NCI-H524 treated with DMSO at 0.1 percent for 48 hours (cell line): ENCODE results near the gene EPS8.

ENCODE experiments used
- DNase-seq: peaks from one replicate; lab custom pipeline; 2025; lab: John Stamatoyannopoulos, UW

Gene EPS8

DNA sequence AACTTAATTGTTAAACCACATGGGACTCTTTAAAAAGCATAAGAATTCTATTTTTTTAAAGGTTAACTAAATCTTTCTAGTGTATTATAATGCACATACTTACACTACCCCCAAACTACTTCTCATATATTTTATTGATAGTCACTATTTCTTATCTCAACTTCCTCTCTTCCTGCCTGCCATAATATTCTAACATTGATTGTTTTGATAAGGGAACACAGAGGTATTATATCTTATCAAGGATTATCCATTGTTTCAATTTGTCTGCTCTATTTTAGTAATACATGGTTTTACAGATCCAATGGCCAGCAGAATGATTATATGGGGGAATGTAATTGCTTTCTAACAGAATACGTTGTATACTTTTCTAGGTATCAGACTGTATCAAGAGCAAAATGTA lies 98.9 kb downstream of the EPS8 start:
- DNase-seq: no peak

DNA sequence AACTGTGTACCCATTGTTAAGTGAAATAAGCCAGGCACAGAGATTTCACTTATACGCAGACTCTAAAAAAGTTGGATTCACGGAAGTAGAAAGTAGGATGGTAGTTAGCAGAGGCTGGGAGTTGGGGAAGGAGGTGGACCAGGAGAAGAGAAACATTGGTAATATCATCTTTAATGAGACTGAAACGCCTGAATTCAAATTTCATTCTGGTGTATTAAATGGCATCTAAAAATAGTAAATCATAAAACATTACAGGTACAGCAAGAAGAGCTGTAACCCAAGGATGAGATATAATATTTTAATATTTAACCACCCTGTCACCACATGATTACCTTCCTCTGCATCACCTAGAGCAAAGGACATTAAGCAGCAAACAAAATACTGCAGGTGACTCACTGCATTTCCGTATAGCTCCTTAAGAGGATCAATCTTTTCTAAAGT lies 99.4 kb downstream of the EPS8 start:
- no peak for DNase-seq

DNA sequence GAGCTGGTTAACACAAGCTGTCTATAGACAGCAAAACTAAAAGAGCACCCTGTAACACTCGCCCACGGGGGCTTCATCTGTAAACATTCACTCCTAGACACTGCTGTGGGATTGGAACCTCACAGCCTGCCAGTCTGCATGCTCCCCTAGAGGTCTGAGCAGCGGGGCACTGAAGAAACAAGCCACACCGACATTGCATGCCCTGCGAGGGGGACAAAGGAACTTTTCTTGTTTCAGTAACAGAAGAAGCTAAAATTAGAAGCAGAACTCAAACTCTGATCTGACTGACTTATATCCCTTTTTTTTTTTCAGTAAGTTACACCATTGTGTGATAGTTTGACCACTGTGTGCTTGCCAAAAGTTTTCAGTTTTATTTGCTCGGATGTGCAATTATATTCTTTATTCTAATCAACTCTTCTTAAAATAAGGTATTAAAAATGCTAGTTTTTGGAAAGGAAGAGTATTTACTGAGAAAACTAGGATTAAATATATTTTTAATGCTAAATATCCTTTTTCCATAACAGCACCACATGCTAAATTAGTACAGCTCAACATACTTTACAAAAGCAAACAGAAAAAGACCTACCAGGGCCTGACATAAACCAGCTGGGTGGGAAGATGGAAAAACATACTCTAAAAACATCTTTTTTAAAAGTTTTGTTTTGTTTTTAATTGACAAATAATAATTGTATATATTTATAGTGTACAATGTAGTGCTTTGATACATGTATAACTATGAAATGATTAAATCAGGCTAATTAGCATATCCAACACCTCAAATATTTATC lies 100.2 kb downstream of the EPS8 start:
- no peak for DNase-seq

DNA sequence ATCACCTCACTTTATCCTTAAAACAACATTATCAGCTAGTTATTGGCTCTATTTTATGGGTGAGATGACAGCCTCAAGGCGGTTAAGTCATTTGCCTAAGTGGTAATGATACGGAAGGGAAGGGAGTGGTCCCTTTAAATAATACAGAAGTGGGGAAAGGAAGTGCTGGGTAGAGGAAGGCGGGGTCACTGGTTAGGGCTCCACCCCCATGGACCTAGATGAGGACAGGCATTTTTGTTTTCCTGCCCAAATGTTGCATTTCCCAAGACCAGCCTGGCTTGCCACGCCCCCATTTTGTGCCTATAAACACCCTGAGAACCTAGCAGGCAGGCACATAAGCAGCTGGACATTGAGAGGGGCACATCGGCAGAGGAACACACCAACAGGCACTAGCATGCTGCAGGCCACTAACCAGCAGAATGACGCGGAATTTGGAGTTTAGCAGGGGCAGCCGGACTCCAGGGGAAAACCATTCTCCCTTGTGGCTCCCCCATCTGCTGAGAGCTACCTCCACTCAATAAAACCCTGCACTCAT lies 100.9 kb downstream of the EPS8 start:
- DNase-seq: no peak

DNA sequence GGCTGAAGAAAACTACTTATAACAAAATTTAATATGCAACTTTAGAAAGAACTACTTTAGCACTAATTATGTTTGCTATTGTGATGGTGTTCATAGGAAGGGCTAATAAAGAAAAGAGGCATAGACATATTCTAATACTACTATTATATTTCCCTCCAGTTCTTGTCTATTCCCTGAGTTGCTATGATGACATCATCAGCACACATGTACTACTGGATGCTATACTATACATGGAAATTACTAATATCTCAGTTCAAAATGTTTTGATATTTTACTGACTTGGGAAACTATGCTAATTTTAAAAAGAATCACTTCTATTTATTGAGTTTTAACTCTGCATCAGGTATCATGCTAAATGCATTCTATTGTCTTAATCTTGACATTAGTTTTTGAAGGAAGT lies 101.6 kb downstream of the EPS8 start:
- no peak for DNase-seq

DNA sequence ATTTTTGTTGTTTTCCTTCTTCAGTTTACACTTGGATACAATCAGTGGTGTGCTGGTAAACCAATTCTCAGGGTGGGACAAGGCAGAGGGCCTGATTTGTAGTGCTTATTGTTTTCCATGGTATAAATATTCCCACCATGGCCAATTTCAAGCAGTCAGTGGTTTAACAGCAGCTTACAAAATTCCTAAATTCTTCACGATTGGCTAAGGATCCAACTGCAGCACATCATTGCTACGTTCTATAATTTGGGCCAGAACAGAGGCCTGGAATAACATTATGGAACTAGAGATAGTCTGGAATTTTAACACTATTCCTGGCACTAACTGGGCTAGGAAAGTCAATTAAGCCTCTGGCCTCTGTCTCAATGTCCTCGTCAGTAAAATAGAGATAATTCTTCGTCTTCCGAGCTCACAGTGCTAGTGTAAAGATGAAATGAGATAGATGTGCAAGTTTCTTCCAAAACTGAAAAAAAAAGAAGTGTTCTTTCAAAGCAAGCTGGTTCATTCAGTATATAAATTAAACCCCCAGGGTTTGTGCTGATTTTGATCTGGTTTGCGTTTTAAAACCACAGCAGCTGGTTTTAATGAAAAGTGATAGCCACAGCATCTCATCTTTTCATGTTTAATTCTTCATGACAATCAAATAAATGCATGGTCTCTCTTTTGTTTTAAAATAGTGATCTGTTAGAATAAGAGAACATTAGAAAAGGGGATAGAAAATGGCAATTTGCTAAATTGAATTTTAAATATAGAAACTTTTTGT lies 104.1 kb downstream of the EPS8 start:
- DNase-seq: no peak

DNA sequence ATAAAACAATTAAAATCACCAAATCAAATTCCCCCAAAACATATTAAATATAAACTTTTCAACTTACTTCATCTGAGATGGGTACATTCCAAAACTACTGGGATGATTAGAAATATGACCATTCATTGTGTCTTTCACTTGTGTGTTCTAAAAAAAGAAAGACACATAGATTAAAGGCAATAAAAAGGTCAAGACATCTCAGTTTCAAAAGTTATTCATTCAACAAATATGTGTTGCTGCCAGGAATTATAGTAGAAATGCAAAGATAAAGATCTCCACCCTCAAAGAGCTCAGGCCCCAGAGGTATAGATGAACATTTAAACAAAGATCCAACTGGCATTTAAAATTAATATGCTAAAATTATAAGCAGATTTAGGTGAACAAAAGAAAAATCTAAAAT lies 106.4 kb downstream of the EPS8 start:
- no peak for DNase-seq

DNA sequence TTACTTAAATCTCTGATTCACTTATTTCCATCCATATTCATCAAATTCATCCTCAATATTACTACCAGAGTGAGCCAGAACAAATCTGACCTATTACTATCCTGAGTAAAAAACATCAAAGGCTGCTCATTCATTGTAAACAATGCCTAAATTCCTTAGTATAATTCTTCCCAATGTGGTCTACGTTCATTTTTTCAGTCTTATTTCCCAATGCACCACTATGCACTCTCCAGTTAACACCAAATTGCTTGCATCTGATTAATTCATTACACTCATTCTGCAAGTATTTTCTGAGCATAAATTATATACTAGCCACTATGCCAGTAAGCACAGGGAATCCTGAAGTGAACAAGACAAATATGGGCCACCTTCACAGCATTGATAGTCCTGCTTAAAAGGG lies 110.0 kb downstream of the EPS8 start:
- DNase-seq: no peak

DNA sequence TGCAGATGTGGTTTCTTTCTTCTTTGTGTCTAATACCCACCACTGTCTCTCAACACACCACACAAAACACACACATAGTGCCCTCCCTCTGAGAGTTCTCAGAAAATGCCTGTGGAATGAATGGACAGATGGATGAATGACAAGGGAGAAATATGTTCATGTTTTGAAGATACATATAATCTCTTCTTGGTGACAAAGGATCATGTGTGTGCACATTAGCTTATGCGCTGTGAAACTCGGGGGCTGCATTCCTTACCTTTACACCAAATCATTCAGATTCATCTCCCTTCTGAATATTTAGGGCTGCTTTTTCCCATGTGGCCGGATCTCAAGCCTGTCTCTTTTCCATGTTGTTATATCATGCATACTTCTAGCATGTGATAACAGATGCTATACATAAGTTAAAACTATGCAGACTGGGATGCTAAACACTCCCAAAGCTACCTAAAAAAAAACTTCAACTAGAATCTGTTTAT lies 111.4 kb downstream of the EPS8 start:
- no peak for DNase-seq

DNA sequence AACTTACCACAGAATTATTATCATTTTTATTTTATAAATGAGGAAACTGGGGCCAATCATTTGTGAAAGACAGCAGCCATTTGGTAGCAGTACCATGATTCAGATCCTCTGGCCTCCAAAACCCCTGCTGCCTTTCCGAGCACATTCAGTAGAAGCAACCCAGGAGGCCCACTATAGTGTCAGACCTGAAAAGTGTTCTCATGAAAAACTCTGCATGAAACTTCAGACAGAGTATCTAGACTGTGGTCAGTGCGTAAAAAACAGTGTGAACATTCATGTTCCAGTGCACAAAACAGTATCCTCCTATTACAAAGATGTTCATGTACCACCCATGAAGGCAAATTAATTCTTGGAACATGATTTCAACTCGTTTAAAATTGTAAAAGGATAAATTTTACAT lies 112.0 kb downstream of the EPS8 start:
- DNase-seq: no peak

DNA sequence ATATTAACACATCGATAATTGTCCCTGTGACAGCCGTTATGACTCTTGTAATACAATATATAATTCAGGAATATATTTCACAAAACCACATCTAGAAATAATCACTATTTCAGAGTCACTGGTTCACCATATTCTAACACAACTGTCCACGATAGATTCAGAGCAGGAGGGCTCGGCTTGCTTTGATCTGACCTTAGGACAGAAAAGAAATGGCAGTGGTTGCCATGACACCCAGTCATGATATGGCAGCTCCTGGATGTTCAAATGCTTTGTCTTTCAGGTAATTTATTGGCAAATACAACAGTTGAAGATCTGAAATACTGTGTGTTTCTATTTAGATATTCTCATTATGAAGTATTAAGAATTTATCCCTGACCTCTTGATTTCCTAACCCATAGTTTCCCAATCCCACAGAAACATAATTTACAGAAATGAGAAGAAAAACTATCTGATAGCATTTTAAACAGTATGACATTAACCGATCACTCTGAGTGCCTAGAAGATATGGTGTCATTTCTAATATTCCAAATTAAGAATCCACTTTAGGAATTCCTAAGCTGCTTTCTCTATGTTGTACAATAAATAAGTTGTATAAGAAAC lies 116.4 kb downstream of the EPS8 start:
- no peak for DNase-seq

DNA sequence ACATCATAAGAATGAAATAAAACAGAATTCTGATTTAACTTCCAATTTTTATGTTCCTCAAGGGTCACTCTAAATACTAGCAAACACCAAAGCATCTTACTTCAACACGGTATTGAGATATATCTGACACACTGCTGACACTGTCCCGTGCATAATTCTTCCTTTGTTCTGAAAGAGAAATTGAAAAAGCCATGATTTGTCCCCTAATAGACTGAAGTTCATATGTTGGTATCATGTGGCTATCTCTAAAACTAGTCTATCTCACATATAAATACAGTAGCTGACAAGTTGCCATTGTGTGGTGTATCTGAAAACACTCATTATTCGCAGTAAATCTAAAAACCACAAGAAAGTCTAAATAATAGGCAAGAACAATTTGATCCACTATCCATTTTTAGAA lies 118.4 kb downstream of the EPS8 start:
- no peak for DNase-seq

DNA sequence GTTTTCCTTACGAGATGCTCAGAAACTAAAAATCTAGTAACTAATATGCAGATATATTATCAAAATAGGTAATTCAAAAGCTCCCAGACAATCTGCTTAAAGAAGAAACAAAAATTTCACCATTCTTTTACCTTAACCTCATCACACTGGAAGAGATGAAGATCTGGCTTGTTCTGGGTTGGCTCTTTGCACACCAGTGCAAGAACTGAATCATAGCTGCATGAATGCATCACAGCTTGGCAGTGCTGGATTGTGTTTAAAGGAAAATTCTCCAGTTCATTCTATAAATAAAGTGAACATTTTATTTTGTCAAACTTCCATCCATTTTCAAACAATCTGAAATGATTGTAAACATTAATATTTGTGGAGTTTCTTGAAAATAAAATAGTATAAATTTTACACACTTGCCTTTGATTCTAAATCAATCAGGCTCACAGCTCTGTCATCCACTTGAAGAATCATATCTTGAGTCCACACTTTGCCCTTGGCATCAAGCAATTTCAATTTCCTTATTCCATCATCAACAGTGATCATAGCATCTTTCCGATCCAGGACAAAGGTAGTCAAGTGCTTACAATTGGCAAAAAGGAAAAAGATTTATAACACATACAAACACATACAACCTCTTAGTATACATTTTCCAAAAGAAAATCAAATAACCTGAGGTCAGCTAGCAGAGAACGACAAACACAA lies 119.8 kb downstream of the EPS8 start:
- no peak for DNase-seq

DNA sequence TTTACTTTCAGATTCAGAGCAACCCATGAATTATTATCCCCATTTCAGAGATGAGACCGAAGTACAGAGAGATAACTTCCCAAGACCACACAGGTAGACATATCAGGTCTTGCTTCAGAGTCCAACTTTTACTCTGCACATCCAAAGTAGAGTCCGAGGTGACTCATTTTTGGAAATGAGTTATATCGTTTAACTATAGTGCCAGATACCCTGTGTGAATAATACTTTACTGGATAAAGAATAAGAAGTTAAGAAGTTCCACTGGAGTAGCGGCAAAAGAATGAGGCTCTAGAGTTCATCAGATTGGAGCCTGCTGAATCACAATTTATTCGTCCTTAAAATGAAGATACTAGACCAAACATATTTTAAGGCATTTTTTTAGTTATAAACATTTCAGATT lies 124.7 kb downstream of the EPS8 start:
- DNase-seq: no peak

DNA sequence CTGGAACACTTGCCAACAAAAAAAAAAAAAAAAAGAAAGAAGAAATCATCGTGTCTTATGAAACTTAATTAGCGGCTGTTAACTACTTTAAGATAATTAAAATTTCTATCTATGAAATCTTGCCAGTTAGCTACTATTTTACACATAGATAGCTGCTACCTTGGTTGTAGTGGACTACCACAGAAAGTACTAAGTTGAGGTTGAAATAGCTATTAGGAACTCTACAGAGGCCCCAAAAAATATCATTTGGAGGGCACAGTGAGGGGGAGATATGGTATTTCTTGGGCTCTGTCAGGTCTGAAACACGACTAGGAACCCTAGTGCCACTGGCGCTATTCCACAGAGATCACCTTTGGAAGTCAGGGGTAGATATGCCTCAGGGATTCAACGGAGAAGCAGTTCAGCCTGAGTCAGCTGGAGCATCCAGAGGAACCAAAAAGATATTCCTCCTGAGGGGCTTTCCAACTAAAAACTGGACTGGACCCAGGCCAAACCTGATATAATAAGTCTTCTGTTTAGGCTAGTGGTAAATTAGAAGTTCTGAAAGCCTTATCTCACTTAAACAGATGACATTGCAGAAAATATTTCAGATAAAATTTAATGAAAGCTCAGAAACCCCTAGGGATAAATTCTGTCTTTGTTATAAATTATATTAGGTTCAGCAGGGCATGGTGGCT lies 126.1 kb downstream of the EPS8 start:
- DNase-seq: no peak

DNA sequence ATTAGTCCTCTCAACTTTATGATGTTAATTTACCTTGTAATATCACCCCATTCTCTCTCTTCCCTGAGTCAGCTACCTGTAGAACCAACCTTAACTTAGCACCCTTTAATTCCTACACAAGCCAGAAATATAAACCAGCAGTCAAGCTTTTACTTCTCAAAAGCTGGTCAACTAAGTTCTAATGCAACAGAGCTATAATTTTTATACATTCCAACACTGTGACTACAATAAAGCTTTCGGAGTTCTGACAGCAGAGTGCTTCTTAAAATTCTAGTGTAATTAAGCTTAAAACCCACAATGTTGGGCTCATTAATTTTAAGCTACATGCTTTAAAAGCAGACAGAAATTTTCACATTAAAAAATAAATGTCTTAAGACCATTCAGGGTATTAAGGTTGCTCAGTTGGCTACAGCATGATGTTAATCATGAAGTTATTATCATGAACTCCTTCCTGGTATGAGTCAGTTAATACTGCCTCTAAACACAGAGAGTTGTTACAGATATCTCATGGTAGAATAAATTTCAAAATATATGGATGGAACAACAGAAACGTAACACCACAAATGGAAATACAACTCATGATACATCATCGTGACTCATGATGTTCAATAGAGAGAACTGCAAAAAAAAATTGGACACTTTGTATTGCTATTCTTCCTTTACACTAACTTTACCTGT lies 126.7 kb downstream of the EPS8 start:
- DNase-seq: no peak

DNA sequence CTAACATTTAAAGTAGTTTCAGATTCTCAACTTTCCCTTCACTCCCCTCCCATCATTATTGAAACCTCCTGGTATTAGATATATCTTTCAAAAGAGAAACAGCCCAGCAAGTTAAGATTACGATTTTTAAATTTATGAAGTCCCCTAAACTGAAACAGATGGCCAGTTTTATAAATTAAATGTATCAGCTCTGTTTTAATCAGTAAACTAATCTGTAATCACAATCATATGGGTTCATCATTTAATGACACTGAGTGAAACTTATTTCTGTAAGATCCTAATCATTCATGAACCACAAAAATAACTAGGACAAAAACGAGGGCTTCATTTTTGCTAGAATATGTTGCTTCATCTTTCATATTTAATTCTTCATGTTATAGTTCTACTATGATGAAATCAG lies 137.8 kb downstream of the EPS8 start:
- DNase-seq: no peak

DNA sequence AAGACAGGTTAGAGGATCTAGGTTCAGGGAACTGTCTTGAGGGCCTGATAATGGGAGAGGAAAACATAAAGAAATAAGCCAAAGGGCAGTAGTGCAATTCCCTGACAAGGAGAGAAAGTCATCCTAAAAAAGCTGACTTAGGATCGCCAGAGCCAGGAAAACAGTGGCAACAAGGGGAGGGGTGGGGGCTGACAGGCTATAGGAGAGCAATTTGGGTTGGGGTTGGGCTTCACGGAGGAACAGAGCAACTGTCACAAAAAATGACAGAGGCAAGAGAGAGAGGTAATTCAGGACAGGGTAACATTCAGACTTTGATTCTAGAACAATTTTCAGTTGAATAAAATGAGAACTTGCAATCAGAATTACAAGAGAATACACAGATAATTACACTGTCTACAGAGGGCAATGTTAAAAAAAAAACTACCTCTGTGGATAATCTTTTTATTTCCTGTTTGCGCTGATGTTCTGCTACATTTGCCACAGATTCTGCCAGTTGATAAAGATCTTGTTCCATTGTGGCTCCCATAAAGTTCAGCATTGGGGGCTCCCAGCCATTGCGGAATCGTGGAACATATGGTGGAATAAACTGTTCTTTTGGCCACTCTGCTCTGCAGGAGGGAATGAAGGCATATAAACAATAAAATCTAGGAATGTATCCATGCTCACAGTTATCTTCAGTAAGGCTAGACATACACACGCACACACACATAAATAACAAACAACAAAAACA lies 138.6 kb downstream of the EPS8 start:
- no peak for DNase-seq

DNA sequence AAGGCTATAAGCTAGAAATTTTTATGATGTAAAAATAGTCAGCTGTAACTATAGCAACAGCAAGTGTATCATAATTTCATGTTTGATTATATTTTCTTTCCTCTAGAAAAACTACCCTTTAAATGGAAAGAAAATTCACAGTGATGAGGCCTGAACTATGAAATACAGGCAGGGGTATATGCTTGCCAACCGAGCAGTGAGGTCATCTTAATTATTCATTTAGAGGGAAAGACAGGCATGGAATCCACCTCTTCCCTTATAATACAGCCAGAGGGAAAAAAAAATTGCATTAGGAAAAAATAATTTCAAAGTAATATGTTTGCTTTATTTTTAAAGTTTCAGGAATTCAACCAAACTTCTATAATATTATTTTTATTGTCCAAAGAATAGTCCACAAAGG lies 139.8 kb downstream of the EPS8 start:
- DNase-seq: no peak

DNA sequence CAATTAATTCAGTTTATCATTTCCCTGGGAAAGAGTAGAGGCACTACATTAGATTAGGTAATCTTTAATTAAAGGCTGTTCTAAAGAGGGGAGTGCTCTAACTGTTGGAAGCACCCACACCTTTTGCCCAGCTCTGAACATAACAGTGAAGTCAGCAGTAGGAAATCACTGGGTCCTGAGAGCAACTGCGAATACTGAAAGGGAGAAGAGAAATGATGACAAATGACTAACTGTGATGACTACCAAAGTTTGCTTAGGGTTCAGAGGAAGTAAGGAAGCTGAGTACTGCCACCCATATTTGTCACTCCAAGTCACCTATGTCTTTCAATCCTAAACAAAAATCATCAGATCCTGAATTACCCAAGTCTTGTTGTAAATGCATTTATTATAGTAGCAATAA lies 140.6 kb downstream of the EPS8 start:
- no peak for DNase-seq
